Neural cell (in vitro differentiated cells): ENCODE results near the gene MCAT.

Experiments used
- CTCF ChIP-seq: fragments of 450-650 bp; IDR thresholded peaks from 2 replicates; pipeline ENCODE4 v1.5.1; 2014; ENCODE audit warnings: antibody characterized with exemption, mild to moderate bottlenecking, moderate library complexity; ENCODE audit not compliant: poor library complexity, severe bottlenecking
- EP300 ChIP-seq: fragments of 450-650 bp; conservative IDR thresholded peaks from 2 replicates; pipeline ENCODE4 v1.6.1; 2014; ENCODE audit warnings: antibody characterized with exemption, mild to moderate bottlenecking, moderate library complexity; ENCODE audit not compliant: poor library complexity, severe bottlenecking
- REST ChIP-seq: IDR thresholded peaks from 2 replicates; pipeline ENCODE4 v1.6.1; 2012; ENCODE audit warnings: borderline replicate concordance
- TAF1 ChIP-seq: IDR thresholded peaks from 2 replicates; pipeline ENCODE4 v1.6.1; 2012; ENCODE audit warnings: low read depth

GRCh38 chr22:43100225-43100624 is 43.0 kb downstream of the MCAT start:
- TF ChIP-seq TAF1 (no peak), REST (no peak), EP300 (no peak), CTCF (no peak)
